ENCODE results near the gene ADCY10. TPM values are rescaled to one million over a fixed set of nuclear protein-coding genes. Genes with fewer than 3 reads are reported as not detected.
"Not testable (repeated sequence)": the region's sequence is repeated elsewhere in the genome, so short reads cannot be mapped to it uniquely, and the experiment has no call there.

The ADCY10 gene
- total RNA-seq, 1 experiment from 2014 or later, result 0.20 TPM

DNA sequence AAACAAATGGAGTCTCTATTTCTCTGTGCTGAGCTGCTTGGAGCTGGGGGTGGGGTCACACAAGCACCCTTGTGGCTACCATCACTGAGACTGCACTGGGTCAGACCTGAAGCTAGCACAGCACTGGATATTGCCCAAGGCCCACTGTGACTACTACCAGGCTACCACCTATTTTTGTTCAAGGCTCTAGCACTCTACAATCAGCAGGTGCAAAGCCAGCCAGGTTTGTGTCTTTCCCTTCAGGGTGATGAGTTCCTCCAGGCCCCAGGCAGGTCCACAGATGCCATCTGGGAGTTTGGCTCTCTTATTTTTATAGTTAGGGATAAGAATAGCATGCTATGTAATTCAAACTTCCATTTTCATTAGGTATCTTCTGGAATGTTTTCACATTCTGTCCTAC lies 23.5 kb downstream of the ADCY10 start:
- no peak overlapping the region for H3K4ac ChIP-seq (ENCODE audit: low read depth, low read length)
- no peaks in the 10 kb centered on the region for H3K23me2 ChIP-seq (ENCODE audit: insufficient read length, low read depth, low read length, poor library complexity, severe bottlenecking)
- Mint-ChIP-seq H3K27ac (no peak overlapping the region), H3K4me3 (no peak overlapping the region), H3K9me3 (peaks cover 3 to 8% of the 10 kb centered on the region in 2 experiments; a peak in 4 of 5 replicates), H3K36me3 (ENCODE audit: insufficient read depth in 1 of 3, low read depth in 3 of 3) (no peaks in the 10 kb centered on the region), H3K27me3 (ENCODE audit: low read depth) (no peaks in the 10 kb centered on the region), H3K4me1 (no peaks in the 10 kb centered on the region)
- no peak overlapping the region for H3K23ac ChIP-seq (ENCODE audit: insufficient read length, low read depth, low read length)
- H2AFZ ChIP-seq (ENCODE audit: low read length), result no peak overlapping the region
- no peak overlapping the region for H4K91ac ChIP-seq (ENCODE audit: insufficient read length, low read depth, low read length)
- no peaks in the 10 kb centered on the region for H3K4me1 ChIP-seq (ENCODE audit: insufficient read depth, low read length)
- no peaks in the 10 kb centered on the region for H3K9me3 ChIP-seq (ENCODE audit: control insufficient read depth, low read depth, low read length)
- H4K20me1 ChIP-seq (ENCODE audit: control insufficient read depth, insufficient read depth, insufficient read length), result no peaks in the 10 kb centered on the region
- H2BK20ac ChIP-seq (ENCODE audit: low read depth, low read length, poor library complexity, severe bottlenecking), result no peak overlapping the region
- no peak overlapping the region for H2BK15ac ChIP-seq (ENCODE audit: low read depth, low read length)
- no peak overlapping the region for H3K9ac ChIP-seq (ENCODE audit: extremely low read depth, insufficient read length, low read length)
- no peak overlapping the region for H2BK120ac ChIP-seq (ENCODE audit: low read depth, low read length, poor library complexity, severe bottlenecking)
- no peak overlapping the region for H3K14ac ChIP-seq (ENCODE audit: insufficient read depth, low read length)
- no peak for DNase-seq
- H3K27me3 ChIP-seq (ENCODE audit: insufficient read depth, low read length), result no peaks in the 10 kb centered on the region
- no peak overlapping the region for H4K8ac ChIP-seq (replicated peaks; ENCODE audit: insufficient read length, low read depth, low read length)
- no peaks in the 10 kb centered on the region for H3K79me1 ChIP-seq (ENCODE audit: insufficient read depth, low read depth, low read length, poor library complexity, severe bottlenecking)
- no peak overlapping the region for H3K56ac ChIP-seq (ENCODE audit: insufficient read length, low read depth, low read length)
- no peak overlapping the region for H2BK12ac ChIP-seq (ENCODE audit: insufficient read length, low read depth, low read length)
- TF ChIP-seq, protein P1, sequence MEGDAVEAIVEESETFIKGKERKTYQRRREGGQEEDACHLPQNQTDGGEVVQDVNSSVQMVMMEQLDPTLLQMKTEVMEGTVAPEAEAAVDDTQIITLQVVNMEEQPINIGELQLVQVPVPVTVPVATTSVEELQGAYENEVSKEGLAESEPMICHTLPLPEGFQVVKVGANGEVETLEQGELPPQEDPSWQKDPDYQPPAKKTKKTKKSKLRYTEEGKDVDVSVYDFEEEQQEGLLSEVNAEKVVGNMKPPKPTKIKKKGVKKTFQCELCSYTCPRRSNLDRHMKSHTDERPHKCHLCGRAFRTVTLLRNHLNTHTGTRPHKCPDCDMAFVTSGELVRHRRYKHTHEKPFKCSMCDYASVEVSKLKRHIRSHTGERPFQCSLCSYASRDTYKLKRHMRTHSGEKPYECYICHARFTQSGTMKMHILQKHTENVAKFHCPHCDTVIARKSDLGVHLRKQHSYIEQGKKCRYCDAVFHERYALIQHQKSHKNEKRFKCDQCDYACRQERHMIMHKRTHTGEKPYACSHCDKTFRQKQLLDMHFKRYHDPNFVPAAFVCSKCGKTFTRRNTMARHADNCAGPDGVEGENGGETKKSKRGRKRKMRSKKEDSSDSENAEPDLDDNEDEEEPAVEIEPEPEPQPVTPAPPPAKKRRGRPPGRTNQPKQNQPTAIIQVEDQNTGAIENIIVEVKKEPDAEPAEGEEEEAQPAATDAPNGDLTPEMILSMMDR (conservative IDR thresholded peaks at IDR 0.05), result no peak
- H2AK5ac ChIP-seq (ENCODE audit: insufficient read length, low read length), result no peak overlapping the region
- no peak overlapping the region for H3K4me2 ChIP-seq (ENCODE audit: insufficient read depth, insufficient read length, low read length)
- no peak overlapping the region for H4K5ac ChIP-seq (ENCODE audit: insufficient read length, low read depth, low read length)
- H3K27ac ChIP-seq (ENCODE audit: insufficient read length, low read depth, low read length), result no peak overlapping the region
- H3T11ph ChIP-seq (ENCODE audit: low read length), result no peak overlapping the region
- H3K18ac ChIP-seq (ENCODE audit: insufficient read length, low read depth, low read length), result no peak overlapping the region
- no peaks in the 10 kb centered on the region for H3K79me2 ChIP-seq (ENCODE audit: insufficient read depth, low read length)
- no peak overlapping the region for H2BK5ac ChIP-seq (ENCODE audit: insufficient read length, low read length)

DNA sequence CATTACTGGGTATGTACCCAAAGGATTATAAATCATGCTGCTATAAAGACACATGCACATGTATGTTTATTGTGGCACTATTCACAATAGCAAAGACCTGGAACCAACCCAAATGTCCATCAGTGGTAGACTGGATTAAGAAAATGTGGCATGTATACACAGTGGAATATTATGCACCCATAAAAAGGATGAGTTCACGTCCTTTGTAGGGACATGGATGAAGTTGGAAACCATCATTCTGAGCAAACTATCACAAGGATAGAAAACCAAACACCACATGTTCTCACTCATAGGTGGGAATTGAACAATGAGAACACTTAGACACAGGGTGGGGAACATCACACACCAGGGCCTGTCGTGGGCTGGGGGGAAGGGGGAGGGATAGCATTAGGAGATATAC lies 26.7 kb downstream of the ADCY10 start:
- H2BK12ac ChIP-seq (ENCODE audit: insufficient read length, low read depth, low read length); H2BK20ac ChIP-seq (ENCODE audit: low read depth, low read length, poor library complexity, severe bottlenecking); H2BK120ac ChIP-seq (ENCODE audit: low read depth, low read length, poor library complexity, severe bottlenecking); H3K4me2 ChIP-seq (ENCODE audit: insufficient read depth, insufficient read length, low read length); H2AK5ac ChIP-seq (ENCODE audit: insufficient read length, low read length); H4K8ac ChIP-seq (replicated peaks; ENCODE audit: insufficient read length, low read depth, low read length); H2AFZ ChIP-seq (ENCODE audit: low read length); H3K18ac ChIP-seq (ENCODE audit: insufficient read length, low read depth, low read length); H3K4me3 Mint-ChIP-seq; H4K20me1 ChIP-seq (ENCODE audit: control insufficient read depth, insufficient read depth, insufficient read length); H3K79me2 ChIP-seq (ENCODE audit: insufficient read depth, low read length); H3K4me1 Mint-ChIP-seq; H4K91ac ChIP-seq (ENCODE audit: insufficient read length, low read depth, low read length); H3K27me3 ChIP-seq (ENCODE audit: insufficient read depth, low read length); H3K27ac Mint-ChIP-seq; H4K5ac ChIP-seq (ENCODE audit: insufficient read length, low read depth, low read length); H3K56ac ChIP-seq (ENCODE audit: insufficient read length, low read depth, low read length); H2BK15ac ChIP-seq (ENCODE audit: low read depth, low read length); H3K9me3 ChIP-seq (ENCODE audit: control insufficient read depth, low read depth, low read length); H3K4ac ChIP-seq (ENCODE audit: low read depth, low read length); H3K14ac ChIP-seq (ENCODE audit: insufficient read depth, low read length); H3K23ac ChIP-seq (ENCODE audit: insufficient read length, low read depth, low read length); H3K9ac ChIP-seq (ENCODE audit: extremely low read depth, insufficient read length, low read length); DNase-seq; H3K27me3 Mint-ChIP-seq (ENCODE audit: low read depth); H3T11ph ChIP-seq (ENCODE audit: low read length); H3K4me1 ChIP-seq (ENCODE audit: insufficient read depth, low read length); H3K79me1 ChIP-seq (ENCODE audit: insufficient read depth, low read depth, low read length, poor library complexity, severe bottlenecking); H3K36me3 Mint-ChIP-seq (ENCODE audit: insufficient read depth in 1 of 3, low read depth in 3 of 3); H3K23me2 ChIP-seq (ENCODE audit: insufficient read length, low read depth, low read length, poor library complexity, severe bottlenecking); H3K27ac ChIP-seq (ENCODE audit: insufficient read length, low read depth, low read length); H2BK5ac ChIP-seq (ENCODE audit: insufficient read length, low read length): not testable (repeated sequence)
- H3K9me3 Mint-ChIP-seq, result peaks cover 3 to 10% of the 10 kb centered on the region in 2 experiments; a peak in 4 of 5 replicates
- no CpG with 5 or more reads among the region's 2 CpGs for WGBS (ENCODE audit: extremely low coverage, insufficient read length, low lambda C conversion rate)

Data from H9 (cell line).